SK-N-SH treated with all-trans-retinoic acid at 6 μM for 48 hours (cell line): ENCODE results near the gene FAT1.
A peak's percentile ranks its signal among the peaks of the same experiment; 100 is the strongest.

Experiments
- ATAC-seq: fragments of 200-7000 bp; cut with Tn5 transposase; 3 replicates; pipeline ENCODE4 v1.9.1; 2020; ENCODE audit warnings: mild to moderate bottlenecking, moderate library complexity
- BACH2 ChIP-seq: fragments of 250-450 bp; sonication (Bioruptor Pico); IDR thresholded peaks from 2 replicates; pipeline ENCODE4 v1.9.0; 2021; ENCODE audit warnings: mild to moderate bottlenecking, borderline replicate concordance
- CREB5 ChIP-seq: fragments of 250-450 bp; sonication (Bioruptor Pico); IDR thresholded peaks from 2 replicates; pipeline ENCODE4 v1.5.1; 2020; ENCODE audit warnings: low read depth, mild to moderate bottlenecking, moderate library complexity
- CSDC2 ChIP-seq: fragments of 250-450 bp; sonication (Bioruptor Pico); IDR thresholded peaks from 2 replicates; pipeline ENCODE4 v1.5.0; 2020; ENCODE audit warnings: mild to moderate bottlenecking, moderate library complexity
- CSRNP3 ChIP-seq: fragments of 250-450 bp; sonication (Bioruptor Pico); IDR thresholded peaks from 2 replicates; pipeline ENCODE4 v1.5.1; 2021; ENCODE audit warnings: mild to moderate bottlenecking, moderate library complexity
- ESRRG ChIP-seq: fragments of 250-450 bp; sonication (Bioruptor Pico); IDR thresholded peaks from 2 replicates; pipeline ENCODE4 v1.6.1; 2021; ENCODE audit warnings: mild to moderate bottlenecking
- GLIS3 ChIP-seq: fragments of 250-450 bp; sonication (Bioruptor Pico); IDR thresholded peaks from 2 replicates; pipeline ENCODE4 v1.5.0; 2020; ENCODE audit warnings: mild to moderate bottlenecking, moderate library complexity
- ISL1 ChIP-seq: fragments of 250-450 bp; sonication (Bioruptor Pico); IDR thresholded peaks from 2 replicates; pipeline ENCODE4 v2.1.2; 2022; ENCODE audit warnings: mild to moderate bottlenecking, moderate library complexity
- OSR1 ChIP-seq: fragments of 250-450 bp; sonication (Bioruptor Pico); IDR thresholded peaks from 2 replicates; pipeline ENCODE4 v1.8.0; 2022; ENCODE audit warnings: moderate library complexity, mild to moderate bottlenecking, inconsistent platforms
- PPARA ChIP-seq: fragments of 250-450 bp; sonication (Bioruptor Pico); IDR thresholded peaks from 2 replicates; pipeline ENCODE4 v1.5.0; 2020; ENCODE audit warnings: mild to moderate bottlenecking, borderline replicate concordance
- RARB ChIP-seq: fragments of 250-450 bp; sonication (Bioruptor Pico); IDR thresholded peaks from 2 replicates; pipeline ENCODE4 v1.8.0; 2021; ENCODE audit warnings: mild to moderate bottlenecking, moderate library complexity
- SNAI2 ChIP-seq: fragments of 250-450 bp; sonication (Bioruptor Pico); IDR thresholded peaks from 2 replicates; pipeline ENCODE4 v1.5.0; 2020; ENCODE audit warnings: mild to moderate bottlenecking, moderate library complexity
- TOX ChIP-seq: fragments of 250-450 bp; sonication (Bioruptor Pico); IDR thresholded peaks from 2 replicates; pipeline ENCODE4 v1.8.0; 2021; ENCODE audit warnings: mild to moderate bottlenecking, moderate library complexity, borderline replicate concordance
- ZC3H10 ChIP-seq: fragments of 250-450 bp; sonication (Bioruptor Pico); IDR thresholded peaks from 2 replicates; pipeline ENCODE4 v1.5.1; 2021; ENCODE audit warnings: mild to moderate bottlenecking, moderate library complexity
- ZFP3 ChIP-seq: fragments of 250-450 bp; sonication (Bioruptor Pico); IDR thresholded peaks from 2 replicates; pipeline ENCODE4 v1.5.0; 2020; ENCODE audit warnings: mild to moderate bottlenecking, moderate library complexity
- ZFP30 ChIP-seq: fragments of 450-650 bp; formaldehyde crosslinking; IDR thresholded peaks from 2 replicates; pipeline ENCODE4 v1.5.0; 2022; ENCODE audit warnings: mild to moderate bottlenecking, moderate library complexity
- ZNF565 ChIP-seq: fragments of 450-650 bp; formaldehyde crosslinking; conservative IDR thresholded peaks from 2 replicates; pipeline ENCODE4 v1.5.0; 2020; ENCODE audit warnings: low read depth, mild to moderate bottlenecking, moderate library complexity
- ZNF70 ChIP-seq: fragments of 450-650 bp; formaldehyde crosslinking; IDR thresholded peaks from 2 replicates; pipeline ENCODE4 v1.5.0; 2020; ENCODE audit warnings: mild to moderate bottlenecking, moderate library complexity
- ZNF8 ChIP-seq: fragments of 450-650 bp; formaldehyde crosslinking; IDR thresholded peaks from 2 replicates; pipeline ENCODE4 v1.5.0; 2020; ENCODE audit warnings: mild to moderate bottlenecking, moderate library complexity
- TF ChIP-seq, protein P1 (sequence below): fragments of 250-450 bp; sonication (Bioruptor Pico); IDR thresholded peaks from 2 replicates; pipeline ENCODE4 v1.8.0; 2021; ENCODE audit warnings: low read depth, mild to moderate bottlenecking, moderate library complexity, borderline replicate concordance

The FAT1 gene

GRCh38 chr4:186701788-186702187, 21.9 kb downstream of the FAT1 start:
- ATAC-seq, result no peak
- TF ChIP-seq BACH2, result no peak
- TF ChIP-seq ZFP3 (CRISPR knock-in tag), result no peak
- no peak for TF ChIP-seq ZFP30 (CRISPR knock-in tag)
- no peak for TF ChIP-seq ZNF70 (CRISPR knock-in tag)
- TF ChIP-seq ISL1 (CRISPR knock-in tag), result no peak
- TF ChIP-seq CREB5 (CRISPR knock-in tag), result no peak
- TF ChIP-seq PPARA (CRISPR knock-in tag), result no peak
- no peak for TF ChIP-seq OSR1 (CRISPR knock-in tag)
- TF ChIP-seq ZC3H10 (CRISPR knock-in tag), result no peak
- no peak for TF ChIP-seq ZNF565 (CRISPR knock-in tag)
- no peak for TF ChIP-seq RARB (CRISPR knock-in tag)
- TF ChIP-seq GLIS3 (CRISPR knock-in tag), result no peak
- TF ChIP-seq CSDC2 (CRISPR knock-in tag), result no peak

DNA sequence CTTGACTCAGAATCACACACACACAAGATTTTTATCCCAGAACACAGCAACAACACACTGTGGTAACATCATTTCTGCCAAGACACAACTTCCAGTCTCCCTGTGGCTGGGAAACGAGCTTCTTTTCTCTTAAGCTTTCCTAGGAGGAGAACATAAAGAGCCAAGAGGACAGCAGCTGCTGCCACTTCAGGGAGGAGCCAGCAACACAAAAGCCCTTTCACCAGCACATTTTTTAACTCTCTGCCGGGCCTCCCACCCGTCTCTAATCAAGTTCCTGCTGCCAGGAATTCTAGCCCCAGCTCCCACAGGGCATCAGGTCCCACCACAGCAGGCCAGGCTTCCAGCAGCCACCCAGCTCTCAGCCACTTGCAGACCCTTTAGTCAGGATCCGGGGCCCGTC, 22.4 kb downstream of the FAT1 start:
- TF ChIP-seq ESRRG (CRISPR knock-in tag), result no peak
- no peak for TF ChIP-seq ZNF565 (CRISPR knock-in tag)
- no peak for TF ChIP-seq CSRNP3 (CRISPR knock-in tag)
- TF ChIP-seq, protein P1, sequence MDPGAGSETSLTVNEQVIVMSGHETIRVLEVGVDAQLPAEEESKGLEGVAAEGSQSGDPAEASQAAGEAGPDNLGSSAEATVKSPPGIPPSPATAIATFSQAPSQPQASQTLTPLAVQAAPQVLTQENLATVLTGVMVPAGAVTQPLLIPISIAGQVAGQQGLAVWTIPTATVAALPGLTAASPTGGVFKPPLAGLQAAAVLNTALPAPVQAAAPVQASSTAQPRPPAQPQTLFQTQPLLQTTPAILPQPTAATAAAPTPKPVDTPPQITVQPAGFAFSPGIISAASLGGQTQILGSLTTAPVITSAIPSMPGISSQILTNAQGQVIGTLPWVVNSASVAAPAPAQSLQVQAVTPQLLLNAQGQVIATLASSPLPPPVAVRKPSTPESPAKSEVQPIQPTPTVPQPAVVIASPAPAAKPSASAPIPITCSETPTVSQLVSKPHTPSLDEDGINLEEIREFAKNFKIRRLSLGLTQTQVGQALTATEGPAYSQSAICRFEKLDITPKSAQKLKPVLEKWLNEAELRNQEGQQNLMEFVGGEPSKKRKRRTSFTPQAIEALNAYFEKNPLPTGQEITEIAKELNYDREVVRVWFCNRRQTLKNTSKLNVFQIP, result no peak
- TF ChIP-seq SNAI2, result no peak
- TF ChIP-seq PPARA (CRISPR knock-in tag), result no peak
- no peak for TF ChIP-seq CSDC2 (CRISPR knock-in tag)
- TF ChIP-seq ISL1 (CRISPR knock-in tag), result no peak
- no peak for TF ChIP-seq ZC3H10 (CRISPR knock-in tag)
- TF ChIP-seq ZFP30 (CRISPR knock-in tag), result no peak
- no peak for TF ChIP-seq RARB (CRISPR knock-in tag)
- ATAC-seq, result peak; percentile 40; the same call in 2 of the 3 replicates

GRCh38 chr4:186700746-186701145, 22.9 kb downstream of the FAT1 start:
- TF ChIP-seq TOX (no peak), ZFP3 (CRISPR knock-in tag) (no peak), CSDC2 (CRISPR knock-in tag) (no peak), GLIS3 (CRISPR knock-in tag) (no peak), ZNF8 (CRISPR knock-in tag) (no peak), CREB5 (CRISPR knock-in tag) (no peak), ZC3H10 (CRISPR knock-in tag) (no peak), OSR1 (CRISPR knock-in tag) (no peak), SNAI2 (no peak), BACH2 (no peak), CSRNP3 (CRISPR knock-in tag) (no peak), ESRRG (CRISPR knock-in tag) (no peak), ZNF70 (CRISPR knock-in tag) (no peak), ZNF565 (CRISPR knock-in tag) (no peak)

DNA sequence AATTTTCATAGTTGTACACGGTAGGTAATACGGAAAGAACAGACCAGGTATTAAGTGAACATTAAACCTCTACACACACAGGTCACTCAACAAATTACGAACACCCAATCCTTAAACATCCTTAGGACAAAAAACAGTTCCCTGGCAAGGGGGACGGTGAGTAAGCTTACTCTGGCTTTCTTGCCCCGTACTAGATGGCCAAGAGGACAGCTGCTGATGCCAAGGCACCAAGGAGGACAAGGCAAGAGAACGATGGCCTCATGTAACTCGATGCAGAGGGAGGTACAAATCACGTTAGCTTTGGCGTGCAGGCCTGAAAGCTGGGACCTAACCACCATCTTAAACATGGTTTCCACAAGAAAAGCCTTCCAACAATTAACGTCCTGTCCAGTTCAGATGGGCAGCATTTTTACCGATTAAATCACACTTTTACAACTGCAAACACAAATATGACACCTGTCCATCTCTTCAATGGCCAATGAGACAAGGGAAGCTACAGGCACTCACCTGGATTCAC, 23.7 kb downstream of the FAT1 start:
- ATAC-seq, result no peak
- no peak for TF ChIP-seq ZFP3 (CRISPR knock-in tag)
- TF ChIP-seq BACH2, result no peak
- TF ChIP-seq ZFP30 (CRISPR knock-in tag), result no peak

More at GRCh38 chr4:186700746-186701145, 22.9 kb downstream of the FAT1 start:
- no peak; the same call in 2 of the 3 replicates for ATAC-seq
